K562 (cell line): ENCODE results near the gene LIX1. TPM values are rescaled to one million over a fixed set of nuclear protein-coding genes. Genes with fewer than 3 reads are reported as not detected.
A peak's percentile ranks its signal among the peaks of the same experiment; 100 is the strongest.

Experiments
- ATAC-seq: fragments of 200-7000 bp; cut with Tn5 transposase; 3 replicates; pipeline ENCODE4 v1.9.1; 2020; ENCODE audit warnings: moderate library complexity
- BruUV-seq: library from RNA; stranded (reverse); fragments of 400-500 nt; replicated peaks from 2 replicates; lab custom pipeline; 2021; lab: Mats Ljungman, UMichigan
- CTCF ChIA-PET: fragments of 300-600 bp; formaldehyde crosslinking; extraction: SDS; loops from one replicate; lab custom pipeline; 2021; ENCODE audit warnings: low intra/inter-chr PET ratio; lab: Yijun Ruan, JAX
- POLR2A ChIA-PET: fragments of 300-600, 350-650 bp; sonication (Branson Sonifier 250); formaldehyde crosslinking; extraction: SDS; loops from one replicate; lab custom pipeline; 2021; ENCODE audit warnings: antibody characterized with exemption, inconsistent platforms; lab: Yijun Ruan, JAX
- DNase-seq, 4 experiments: peaks; one replicate each; pipeline versions ENCODE4 v3.0.0 to v3.0.0-alpha.2; 2011 to 2018; ENCODE audit warnings: low spot score in 3 of 4, mixed read lengths in 3 of 4; ENCODE audit errors: extremely low read depth in 1 of 4
- FAIRE-seq: peaks from 2 replicates; lab custom pipeline; 2011; peaks lifted over from hg19 to GRCh38; lab: Jason Lieb, UNC
- H2AFZ ChIP-seq: 2 replicates; pipeline ENCODE4 v1.6.0; 2011; ENCODE audit warnings: low read depth, low read length, control low read depth, inconsistent platforms
- H3K27ac ChIP-seq: fragments of 200-600 bp; 3 replicates; pipeline ENCODE4 v1.8.0; 2011; ENCODE audit warnings: low read depth, mild to moderate bottlenecking, control low read depth, inconsistent platforms, low read length, moderate library complexity, mixed read lengths; ENCODE audit errors: extremely low read depth
- H3K27me3 ChIP-seq, 2 experiments: fragments of 300-600 bp in 1 of 2; 2 replicates in 1 of 2; 3 replicates in 1 of 2; pipeline versions ENCODE4 v1.6.0 to v1.8.0; 2011; ENCODE audit warnings: inconsistent platforms in 2 of 2, low read length in 2 of 2, mild to moderate bottlenecking in 1 of 2, mixed read lengths in 1 of 2, moderate library complexity in 1 of 2; ENCODE audit not compliant: control insufficient read depth in 2 of 2, insufficient read depth in 2 of 2
- H3K36me3 ChIP-seq: fragments of 300-600 bp; 3 replicates; pipeline ENCODE4 v1.8.0; 2011; ENCODE audit warnings: mild to moderate bottlenecking, low read length, inconsistent platforms; ENCODE audit not compliant: control insufficient read depth, insufficient read depth
- H3K4me1 ChIP-seq, 2 experiments: fragments of 200-600 bp in 1 of 2; replicated peaks in 1 of 2; 2 replicates in 1 of 2; 3 replicates in 1 of 2; pipeline versions ENCODE4 v1.5.1 to v1.8.0; 2011; ENCODE audit warnings: inconsistent platforms in 2 of 2, low read length in 2 of 2, mild to moderate bottlenecking in 1 of 2, mixed read lengths in 1 of 2, moderate library complexity in 1 of 2; ENCODE audit not compliant: control insufficient read depth in 2 of 2, insufficient read depth in 2 of 2
- H3K4me2 ChIP-seq: 2 replicates; pipeline ENCODE4 v1.6.1; 2011; ENCODE audit warnings: low read length, control low read depth, inconsistent platforms, mixed read lengths; ENCODE audit not compliant: insufficient read depth
- H3K4me3 ChIP-seq: fragments of 200-600 bp; sonication (generic), shearing (Covaris generic); 2 replicates; pipeline ENCODE4 v1.5.1; 2016; ENCODE audit warnings: control low read depth, inconsistent platforms
- H3K79me2 ChIP-seq: fragments of 200-600 bp; 3 replicates; pipeline ENCODE4 v1.8.0; 2011; ENCODE audit warnings: low read length, inconsistent platforms; ENCODE audit not compliant: control insufficient read depth, insufficient read depth
- H3K9ac ChIP-seq, 2 experiments: 2 replicates each; pipeline versions ENCODE4 v1.6.0 to v1.6.1; 2011; ENCODE audit warnings: low read depth in 2 of 2, low read length in 2 of 2, control low read depth in 1 of 2, inconsistent platforms in 1 of 2, mild to moderate bottlenecking in 1 of 2, mixed read lengths in 1 of 2; ENCODE audit not compliant: insufficient read depth in 1 of 2
- H3K9me1 ChIP-seq: one replicate; pipeline ENCODE4 v1.6.0; 2011; ENCODE audit warnings: inconsistent platforms, mild to moderate bottlenecking, low read length, moderate library complexity; ENCODE audit not compliant: control insufficient read depth, insufficient read depth
- H3K9me3 ChIP-seq: replicated peaks from 2 replicates; pipeline ENCODE4 v1.5.1; 2011; ENCODE audit warnings: low read depth, low read length, inconsistent platforms; ENCODE audit not compliant: control insufficient read depth, insufficient read depth
- H4K20me1 ChIP-seq: replicated peaks from 2 replicates; pipeline ENCODE4 v1.6.1; 2011; ENCODE audit warnings: low read length, inconsistent platforms, mixed read lengths; ENCODE audit not compliant: control insufficient read depth, insufficient read depth
- C11orf30 ChIP-seq: fragments of 450-650 bp; IDR thresholded peaks from 2 replicates; pipeline ENCODE4 v1.6.1; 2016; ENCODE audit warnings: low read depth, mild to moderate bottlenecking
- GABPA ChIP-seq: fragments of 200-800 bp; sonication (Bioruptor generic); conservative IDR thresholded peaks from 2 replicates; pipeline ENCODE4 v1.6.1; 2016; ENCODE audit warnings: low read depth, missing genetic modification characterization, missing compliant biosample characterization
- GTF2E2 ChIP-seq: fragments of 200-800 bp; sonication (Bioruptor generic); IDR thresholded peaks from 2 replicates; pipeline ENCODE4 v1.6.1; 2016; ENCODE audit warnings: missing genetic modification characterization, missing compliant biosample characterization
- MAFF ChIP-seq: IDR thresholded peaks from 2 replicates; pipeline ENCODE4 v1.6.1; 2012; ENCODE audit warnings: low read length, improper control_type of control experiment
- MAFG ChIP-seq: fragments of 450-650 bp; conservative IDR thresholded peaks from 2 replicates; pipeline ENCODE4 v1.6.1; 2016; ENCODE audit warnings: missing genetic modification characterization, missing compliant biosample characterization
- TEAD1 ChIP-seq, 2 experiments: fragments of 450-650 bp in 1 of 2; sonication (generic) in 1 of 2; formaldehyde crosslinking; IDR thresholded peaks; 2 replicates each; pipeline versions ENCODE4 v1.4.0 to v1.8.0; 2020 to 2022; ENCODE audit warnings: mild to moderate bottlenecking in 2 of 2, missing genetic modification reagents in 1 of 2
- ZNF316 ChIP-seq: fragments of 450-650 bp; IDR thresholded peaks from 2 replicates; pipeline ENCODE4 v1.6.1; 2016
- ZNF384 ChIP-seq: IDR thresholded peaks from 2 replicates; pipeline ENCODE4 v1.6.1; 2012; ENCODE audit warnings: low read depth, low read length, improper control_type of control experiment
- WGBS: fragments of 100-300 bp; shearing (Covaris generic); methylation state at CpG from one replicate; pipeline ENCODE4 v1.1.6; 2016; ENCODE audit warnings: low coverage, mixed read lengths; ENCODE audit not compliant: insufficient coverage; ENCODE audit errors: missing lambda C conversion rate; 5-methylcytosine and 5-hydroxymethylcytosine counted together
- in situ Hi-C: fragments of 300-500 bp; cut with MboI; formaldehyde crosslinking; loops from 4 replicates; pipeline ENCODE4 v1.15.0; 2018; ENCODE audit warnings: inconsistent platforms, mixed read lengths
- intact Hi-C: fragments of 100-400 bp; cut with micrococcal nuclease; formaldehyde crosslinking; loops from 2 replicates; pipeline ENCODE4 v1.14.2; 2022
- polyA plus RNA-seq, 8 experiments: library from polyadenylated mRNA; depleted of rRNA in 4 of 8; stranded (reverse) in 5 of 8; unstranded in 3 of 8; fragments of >200 nt; fragmentation: Nextera tagmentation in 2 of 8; fragmentation: Illumina TruSeq in 1 of 8; extraction: Ambion mirVana in 2 of 8; extraction: Trizol in 1 of 8; gene quantifications; 2 replicates each; pipeline versions ENCODE4 v1.2.1 to v1.2.3, GENCODE V29; 2011 to 2014; ENCODE audit warnings: inconsistent platforms in 1 of 8, missing spikeins in 1 of 8
- total RNA-seq, 7 experiments: library from RNA; depleted of rRNA in 6 of 7; stranded (reverse); fragments of >200 nt in 6 of 7; fragmentation: Illumina TruSeq in 2 of 7; extraction: Trizol in 2 of 7; gene quantifications; 2 replicates each; pipeline versions ENCODE4 v1.2.1 to v1.2.3, GENCODE V29; 2011 to 2021; ENCODE audit warnings: low replicate concordance in 1 of 7
- TF ChIP-seq, protein P1 (sequence below): fragments of 250-450 bp; sonication (Bioruptor Pico); IDR thresholded peaks from 2 replicates; pipeline ENCODE4 v1.5.0; 2020; ENCODE audit warnings: mild to moderate bottlenecking

The LIX1 gene
- total and polyA plus RNA-seq, 9 of the 15 experiments (the other 6 are each of a cell fraction or from before 2014, with no cell fraction given), result 0.01 to 0.18 TPM; not detected in 7

- Histone ChIP-seq H3K4me3 (no peak overlapping the region), H3K36me3 (no peaks in the 10 kb centered on the region), H4K20me1 (no peaks in the 10 kb centered on the region), H3K27me3 (no peaks in the 10 kb centered on the region; a peak in 1 of 5 replicates), H3K4me1 (peaks cover 0 to 3% of the 10 kb centered on the region in 2 experiments; a peak in 1 of 5 replicates), H3K9me1 (no peaks in the 10 kb centered on the region), H3K79me2 (no peaks in the 10 kb centered on the region), H3K4me2 (no peak overlapping the region), H2AFZ (peak overlapping the region; percentile 1), H3K27ac (no peak overlapping the region), H3K9ac (no peak overlapping the region), H3K9me3 (no peaks in the 10 kb centered on the region)
- ATAC-seq (no peak), FAIRE-seq (no peak), DNase-seq (no peak)
- ChIA-PET CTCF (no interaction called here), POLR2A (interaction anchor here (0.7 kb wide), 1 partner anchor 37 kb away, joined by 3 read pairs; no protein-coding TSS in a partner anchor)
- TF ChIP-seq GTF2E2 (tag) (no peak), MAFG (tag) (peak; percentile 44), ZNF316 (peak; percentile 86), C11orf30 (peak; percentile 75), MAFF (0 out of 2 replicates have a peak, but pooled peaks have one; percentile 1), TEAD1 (CRISPR knock-in tag; IDR thresholded peaks at IDR 0.05) (no peak)
- BruUV-seq, result no TSS peak
- intact Hi-C loops, result no loop called here
- in situ Hi-C loops, result no loop called here
Observed at GRCh38 chr5:97070234-97070633, 72.2 kb downstream of the LIX1 start.

DNA sequence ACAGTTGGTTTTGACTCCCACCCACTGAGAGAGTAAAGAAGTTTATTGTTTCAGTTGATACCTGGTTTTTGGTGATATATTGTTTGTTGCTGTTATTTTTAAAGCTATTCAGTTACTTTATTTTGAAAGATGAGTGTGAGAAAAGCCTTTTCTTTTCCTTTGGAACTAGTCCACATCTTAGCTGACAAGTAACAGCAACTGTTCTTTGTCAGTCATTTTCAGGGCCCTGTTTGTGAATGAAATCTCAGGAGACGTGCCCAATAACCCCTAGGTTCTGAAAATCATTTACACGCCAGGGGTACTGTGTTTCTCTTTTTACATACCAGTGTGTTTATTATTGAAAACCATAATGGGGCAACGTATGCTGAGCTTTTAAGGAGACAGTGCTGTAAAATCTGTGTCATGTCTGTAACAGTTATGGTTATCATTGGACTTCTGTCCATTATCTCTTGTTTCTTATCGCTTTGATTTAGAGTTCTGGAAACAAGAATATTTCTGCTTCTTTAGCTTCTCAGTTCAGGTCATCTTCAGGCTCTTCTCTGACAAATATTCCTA lies 75.0 kb downstream of the LIX1 start:
- Histone ChIP-seq H3K79me2 (no peaks in the 10 kb centered on the region), H3K4me2 (no peak overlapping the region), H3K36me3 (no peaks in the 10 kb centered on the region), H3K27me3 (no peaks in the 10 kb centered on the region; a peak in 1 of 5 replicates), H3K4me3 (no peak overlapping the region), H4K20me1 (no peaks in the 10 kb centered on the region), H3K27ac (no peak overlapping the region)
- CTCF ChIA-PET, result no interaction called here
- FAIRE-seq (no peak), ATAC-seq (no peak), DNase-seq (no peak)
- WGBS, result 7% methylated on average over 4 of the region's 4 CpGs
- POLR2A ChIA-PET, result no interaction called here
- in situ Hi-C loops, result no loop called here
- TF ChIP-seq, protein P1, sequence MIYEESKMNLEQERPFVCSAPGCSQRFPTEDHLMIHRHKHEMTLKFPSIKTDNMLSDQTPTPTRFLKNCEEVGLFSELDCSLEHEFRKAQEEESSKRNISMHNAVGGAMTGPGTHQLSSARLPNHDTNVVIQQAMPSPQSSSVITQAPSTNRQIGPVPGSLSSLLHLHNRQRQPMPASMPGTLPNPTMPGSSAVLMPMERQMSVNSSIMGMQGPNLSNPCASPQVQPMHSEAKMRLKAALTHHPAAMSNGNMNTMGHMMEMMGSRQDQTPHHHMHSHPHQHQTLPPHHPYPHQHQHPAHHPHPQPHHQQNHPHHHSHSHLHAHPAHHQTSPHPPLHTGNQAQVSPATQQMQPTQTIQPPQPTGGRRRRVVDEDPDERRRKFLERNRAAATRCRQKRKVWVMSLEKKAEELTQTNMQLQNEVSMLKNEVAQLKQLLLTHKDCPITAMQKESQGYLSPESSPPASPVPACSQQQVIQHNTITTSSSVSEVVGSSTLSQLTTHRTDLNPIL, result no peak
- TF ChIP-seq GABPA (tag), result no peak
- no peak for TF ChIP-seq ZNF384
- TF ChIP-seq, all 486 proteins: peak for 0
- no TSS peak for BruUV-seq
- no peaks in the 10 kb centered on the region for H3K9me1 ChIP-seq
- no peaks in the 10 kb centered on the region for H3K4me1 ChIP-seq
- H3K9me3 ChIP-seq, result no peaks in the 10 kb centered on the region
- H3K9ac ChIP-seq, result no peak overlapping the region
- intact Hi-C loops, result no loop called here
- no peak overlapping the region for H2AFZ ChIP-seq
